HG03442 (cell line): ENCODE measurements around the gene DHX9.
"Not testable (repeated sequence)": the region's sequence is repeated elsewhere in the genome, so short reads cannot be mapped to it uniquely, and the experiment has no call there.

Source experiments
- ATAC-seq: cut with Tn5 transposase; IDR thresholded peaks from one replicate; pipeline ENCODE4 v1.9.1; 2021; ENCODE audit warnings: mild to moderate bottlenecking, moderate library complexity; ENCODE audit not compliant: unreplicated experiment

Gene DHX9

DNA sequence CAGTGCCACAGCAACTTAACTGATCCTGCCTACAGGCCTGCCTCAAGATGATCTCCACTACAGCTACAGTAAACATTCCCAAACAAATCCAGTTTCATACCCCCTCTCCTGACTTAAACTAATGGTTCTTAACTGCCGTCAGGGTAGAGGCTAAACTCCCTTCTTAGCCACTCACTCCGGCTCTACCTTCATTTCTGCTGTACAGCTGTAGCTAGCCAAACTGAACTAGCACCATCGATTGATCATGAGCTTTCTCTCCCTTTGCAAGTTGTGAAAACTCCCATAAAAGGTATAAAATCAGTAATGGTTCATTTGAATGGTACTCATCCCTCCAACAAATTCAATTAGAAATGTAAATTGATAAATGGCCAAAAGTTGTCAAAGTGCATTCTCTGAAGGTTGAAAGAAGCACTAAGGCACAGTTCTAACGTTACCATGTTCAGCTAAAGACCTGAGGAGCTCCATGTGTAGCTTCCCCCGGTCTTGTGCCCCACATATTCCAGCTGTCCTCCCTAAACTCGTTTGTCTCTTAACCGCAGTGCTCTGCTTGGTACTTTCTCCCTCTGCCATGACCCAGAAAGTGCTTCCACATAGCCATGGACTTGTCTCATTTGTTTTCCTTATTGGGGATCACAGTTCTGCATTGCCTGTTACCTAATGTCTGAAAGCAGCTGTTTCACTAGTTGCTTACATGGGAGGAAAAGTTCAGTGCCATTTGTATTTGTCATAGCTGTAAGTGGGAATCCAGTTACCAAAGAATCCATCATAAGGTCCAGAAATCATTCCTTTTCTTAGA lies 49.8 kb downstream of the DHX9 start:
- ATAC-seq: no peak

DNA sequence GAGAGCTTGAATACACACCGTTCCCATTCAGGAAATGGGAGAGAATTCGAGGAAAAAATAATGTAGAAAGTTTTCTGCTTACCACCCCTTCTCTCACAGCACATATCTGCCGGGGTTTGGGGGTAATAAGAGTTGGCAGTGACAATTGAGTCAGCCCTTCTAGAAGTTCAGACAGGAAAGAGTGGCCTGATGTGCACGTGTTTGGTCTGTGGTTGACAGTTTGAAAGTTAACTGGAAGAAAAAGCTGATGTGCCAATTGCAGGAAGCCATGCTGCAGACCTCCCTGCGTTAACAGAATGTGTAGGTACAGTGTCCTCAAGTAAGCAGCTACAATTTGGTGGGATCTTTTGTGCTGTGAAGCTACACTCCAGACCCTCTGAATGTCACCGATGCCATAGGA lies 50.9 kb downstream of the DHX9 start:
- no peak for ATAC-seq

DNA sequence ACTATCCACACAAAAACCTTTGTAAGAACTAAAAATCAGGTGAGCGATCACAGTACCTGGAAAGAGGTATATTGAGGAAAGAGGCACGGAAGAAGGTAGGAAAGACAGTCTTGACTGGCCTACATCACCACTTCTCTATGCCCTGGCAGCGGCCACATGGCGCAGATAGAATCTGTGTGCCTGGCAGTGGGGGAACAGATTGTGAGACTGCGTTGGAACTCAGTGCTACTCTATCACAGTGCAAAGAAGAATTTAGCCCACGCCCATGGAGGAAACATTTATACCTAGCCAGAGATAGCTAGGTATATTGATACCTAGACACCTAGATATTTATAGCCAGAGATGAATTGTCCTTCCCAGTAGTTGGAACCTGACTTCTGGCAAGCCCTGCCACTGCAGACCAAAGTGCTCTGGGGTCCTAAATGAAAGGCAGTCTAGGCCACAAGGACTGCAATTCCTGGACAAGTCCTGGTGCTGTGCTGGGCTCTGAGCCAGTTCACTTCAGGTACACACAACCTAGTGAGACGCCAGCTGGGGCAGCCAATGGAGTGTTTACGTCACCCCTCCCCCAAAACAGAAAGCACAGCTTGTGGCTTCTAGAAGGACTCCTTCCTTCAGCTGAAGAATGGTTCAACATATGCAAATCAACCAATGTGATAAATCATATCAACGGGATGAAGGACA lies 51.9 kb downstream of the DHX9 start:
- ATAC-seq: no peak

DNA sequence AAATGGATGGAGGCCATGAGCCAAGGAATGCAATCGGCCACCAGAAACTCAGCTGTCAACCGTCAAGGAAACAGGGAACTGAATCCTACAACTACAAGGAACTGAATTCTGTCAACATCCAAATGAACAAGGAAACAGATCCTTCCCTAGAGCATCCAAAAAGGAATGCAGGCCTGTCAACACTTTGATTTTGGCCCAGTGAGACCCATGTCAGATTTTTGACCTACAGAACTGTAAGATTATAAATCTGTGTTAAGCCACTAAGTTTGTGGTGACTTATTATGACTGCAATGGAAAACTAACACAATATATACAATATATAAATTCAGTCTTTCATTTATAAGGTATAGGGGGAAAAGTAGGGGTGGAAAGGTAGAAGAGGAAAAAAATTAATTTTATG lies 58.5 kb downstream of the DHX9 start:
- ATAC-seq: no peak

DNA sequence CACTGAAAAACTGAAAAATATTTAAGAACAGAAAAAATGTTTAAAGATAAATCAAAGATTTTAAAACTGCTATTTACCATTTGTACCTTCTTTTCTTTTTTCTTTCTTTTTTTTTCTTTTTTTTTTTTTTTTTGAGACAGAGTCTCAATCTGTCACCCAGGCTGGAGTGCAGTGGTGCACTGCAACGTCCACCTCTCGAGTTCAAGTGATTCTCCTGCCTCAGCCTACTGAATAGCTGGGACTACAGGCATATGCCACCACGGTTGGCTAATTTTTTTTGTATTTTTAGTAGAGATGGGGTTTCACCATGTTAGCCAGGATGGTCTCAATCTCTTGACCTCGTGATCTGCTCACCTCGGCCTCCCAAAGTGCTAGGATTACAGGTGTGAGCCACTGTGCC lies 62.8 kb downstream of the DHX9 start:
- ATAC-seq: not testable (repeated sequence)

DNA sequence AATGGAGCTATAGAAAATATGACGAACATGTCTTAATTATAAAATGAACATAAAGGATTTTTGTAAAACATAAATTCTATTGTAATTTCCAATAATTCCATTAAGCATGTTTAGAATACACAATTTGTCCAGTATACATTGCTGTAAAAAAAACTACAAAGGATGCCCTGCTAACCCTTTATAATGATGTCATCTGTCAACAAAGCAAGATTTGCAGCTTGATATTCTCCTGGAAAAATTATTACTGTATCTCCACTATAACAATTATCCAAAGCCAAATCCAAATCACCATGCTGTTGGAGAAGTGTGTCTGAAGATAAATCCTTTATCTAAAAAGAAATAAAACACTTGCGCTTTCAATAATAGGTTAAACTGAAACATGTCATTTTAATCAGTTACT lies 66.2 kb downstream of the DHX9 start:
- no peak for ATAC-seq

DNA sequence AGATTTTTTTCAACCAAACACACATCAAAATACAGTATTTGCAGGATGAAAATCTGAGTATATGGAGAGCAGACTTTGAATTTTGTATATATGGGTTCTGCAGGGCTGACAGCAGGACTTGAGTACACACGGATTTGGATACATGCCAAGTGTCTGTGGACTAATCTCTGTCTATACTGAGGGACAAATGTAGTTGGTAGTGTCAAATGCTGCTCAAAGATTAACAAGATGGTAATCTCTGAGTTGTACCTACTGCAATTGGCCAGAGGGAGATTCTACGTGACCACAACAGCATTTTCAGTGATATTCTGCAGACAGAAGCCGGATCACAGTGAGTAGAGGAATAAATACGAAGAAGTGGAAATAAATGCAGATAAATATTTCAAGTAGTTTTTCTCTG lies 70.4 kb downstream of the DHX9 start:
- no peak for ATAC-seq

DNA sequence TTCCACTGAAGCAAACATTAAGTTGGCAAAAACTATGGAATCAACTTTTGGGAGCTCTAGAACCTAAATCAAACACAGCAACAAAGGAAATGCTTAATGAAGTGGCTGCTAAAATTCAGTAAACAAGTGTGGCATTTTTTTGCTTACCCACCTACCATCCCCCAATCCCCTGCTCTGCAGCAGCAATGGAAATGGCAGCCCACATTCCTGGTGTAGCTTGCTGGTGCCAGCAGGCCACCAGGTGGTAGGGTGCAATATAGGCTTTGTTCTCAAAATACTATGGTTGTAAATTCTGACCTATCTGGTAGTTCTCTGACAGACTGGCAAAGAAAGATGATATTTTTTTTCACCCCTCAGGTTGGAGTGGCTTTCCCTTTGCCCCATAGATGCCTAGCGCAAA lies 71.0 kb downstream of the DHX9 start:
- ATAC-seq: no peak

DNA sequence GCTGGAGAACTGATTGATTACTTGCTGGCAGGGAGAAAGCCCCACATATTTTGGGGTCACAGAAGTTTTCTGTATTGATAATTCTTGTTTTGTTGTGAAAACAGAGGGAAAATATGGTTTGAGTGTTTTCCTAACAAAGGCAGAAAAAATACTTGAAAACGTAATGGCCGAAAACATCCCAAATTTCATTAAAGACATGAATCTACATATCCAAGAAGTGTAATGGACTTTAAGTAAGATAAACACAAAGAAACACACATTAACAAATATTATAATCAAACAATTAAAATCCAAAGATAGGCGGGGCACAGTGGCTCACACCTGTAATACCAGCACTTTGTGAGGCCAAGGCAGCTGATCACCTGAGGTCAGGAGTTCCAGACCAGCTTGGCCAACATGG lies 74.3 kb downstream of the DHX9 start:
- ATAC-seq: no peak

DNA sequence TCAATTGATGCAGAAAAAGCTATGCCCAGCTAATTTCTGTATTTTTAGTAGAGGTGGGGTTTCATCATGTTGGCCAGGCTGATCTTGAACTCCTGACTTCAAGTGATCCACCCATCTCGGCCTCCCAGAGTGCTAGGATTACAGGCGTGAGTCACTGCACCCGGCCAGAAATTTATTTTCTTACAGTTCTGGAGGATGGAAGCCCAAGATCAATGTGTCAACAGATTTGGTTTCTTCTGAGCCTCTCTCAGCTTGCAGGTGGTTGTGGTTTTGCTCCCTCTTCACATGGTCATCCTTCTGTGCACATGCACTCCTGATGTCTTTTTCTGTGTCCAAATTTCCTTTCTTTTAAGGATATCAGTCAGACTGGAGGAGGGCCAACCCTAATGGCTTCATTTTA lies 78.2 kb downstream of the DHX9 start:
- no peak for ATAC-seq

DNA sequence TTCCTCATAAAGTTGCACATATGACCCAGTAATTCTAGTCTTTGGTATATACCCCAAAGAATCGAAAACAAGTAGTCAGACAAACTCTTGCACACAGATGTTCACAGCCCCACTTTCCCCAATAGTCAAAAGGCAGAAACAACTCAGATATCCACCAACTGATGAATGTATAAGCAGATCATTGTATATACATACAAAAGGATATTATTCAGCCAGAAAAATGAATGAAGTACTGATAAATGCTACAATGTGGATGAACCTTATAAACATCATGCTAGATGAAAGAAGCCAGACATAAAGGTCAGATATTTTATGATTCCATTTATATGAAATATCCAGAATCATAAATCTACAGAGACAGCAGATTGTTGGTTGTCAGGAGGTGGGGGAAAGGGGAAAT lies 86.5 kb downstream of the DHX9 start:
- ATAC-seq: no peak

DNA sequence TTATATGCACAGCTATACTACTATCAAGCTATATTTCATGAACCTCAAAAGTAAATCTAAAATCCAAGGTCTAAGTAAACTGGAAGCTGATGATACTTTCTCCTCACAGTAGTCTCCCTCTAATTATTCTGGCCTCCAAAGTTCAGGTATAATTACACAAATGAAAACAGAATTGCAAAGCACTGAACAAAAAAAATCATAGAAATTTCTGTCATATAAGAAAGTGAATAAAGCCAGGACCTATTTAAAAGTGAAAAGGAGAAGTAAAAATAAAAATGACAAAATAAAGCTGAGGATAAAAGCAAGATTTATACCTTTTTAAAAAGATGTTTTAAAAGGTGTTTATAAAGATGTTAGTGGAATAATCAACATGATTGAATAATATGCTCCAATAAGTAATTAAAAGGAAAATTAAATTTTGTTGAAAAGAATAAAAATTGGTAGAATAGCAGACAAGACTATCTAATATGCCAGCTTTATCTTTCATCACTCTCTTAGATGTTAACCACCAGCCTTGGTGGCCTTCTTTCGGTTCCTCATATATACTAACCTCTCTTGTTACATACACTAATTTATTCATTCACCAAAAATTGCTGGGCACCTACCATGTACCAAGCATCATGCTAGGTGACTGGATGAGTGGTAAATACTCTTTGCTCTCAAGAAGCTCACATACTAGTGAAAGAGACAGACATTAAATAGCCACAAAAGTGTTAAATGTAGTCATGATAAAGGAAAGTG lies 88.7 kb downstream of the DHX9 start:
- ATAC-seq: no peak

DNA sequence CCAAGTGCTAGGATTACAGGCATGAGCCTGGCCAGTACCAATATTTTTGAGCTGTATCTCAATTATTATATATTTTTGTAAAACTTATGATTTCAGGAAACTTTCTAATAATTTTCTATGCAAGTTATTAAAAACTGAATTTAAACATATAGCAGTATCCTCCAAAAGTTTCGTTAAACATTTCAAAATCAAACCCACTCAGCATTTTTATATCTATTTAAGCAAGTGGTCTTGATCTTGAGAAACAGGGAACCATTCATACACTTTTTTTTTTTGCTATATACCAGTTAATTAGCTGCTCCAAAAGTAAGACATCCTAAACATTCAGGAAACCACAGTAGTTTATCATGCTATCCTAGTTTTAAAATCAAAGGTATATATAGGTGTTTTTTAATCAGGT lies 91.8 kb downstream of the DHX9 start:
- ATAC-seq: no peak

DNA sequence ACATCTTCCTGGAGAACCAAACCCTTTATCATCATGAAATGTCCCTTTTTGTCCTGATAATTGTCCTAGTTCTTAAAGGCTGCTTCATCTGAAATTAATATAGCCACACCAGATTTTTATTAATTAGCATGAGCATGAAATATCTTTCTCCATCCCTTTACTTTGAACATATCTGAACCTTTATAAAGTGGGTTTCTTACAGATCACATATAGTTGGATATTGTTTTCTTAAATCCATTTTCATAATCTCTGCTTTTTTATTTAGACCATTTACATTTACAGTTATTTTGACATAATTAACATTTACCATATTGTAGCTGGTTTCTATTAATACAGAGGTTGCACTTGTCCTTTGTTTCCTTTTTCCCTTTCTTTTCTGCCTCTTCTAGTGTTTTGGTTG lies 96.6 kb downstream of the DHX9 start:
- no peak for ATAC-seq
